Measurements from ENCODE around the gene MAPT.

MAPT gene

DNA sequence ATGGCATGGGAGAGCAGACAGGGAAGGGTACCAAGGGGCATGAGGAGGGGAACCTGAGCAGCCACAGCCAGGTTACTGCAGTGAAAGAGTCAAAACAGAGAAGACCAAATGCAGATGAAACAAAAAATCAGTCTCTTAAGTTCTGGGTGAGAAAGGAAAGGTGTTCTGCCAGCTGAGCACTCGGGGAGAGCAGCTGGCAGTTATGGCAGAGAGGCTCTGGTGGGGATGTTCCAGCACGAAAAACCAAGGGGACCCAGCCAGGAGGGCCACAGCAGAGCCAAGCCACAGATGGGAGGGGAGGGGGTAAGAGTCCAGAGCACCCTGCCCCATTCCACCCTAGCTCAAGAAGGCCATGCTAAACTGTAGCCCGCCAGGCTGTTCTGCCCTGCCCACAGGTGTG, 136.4 kb downstream of the MAPT start:
- no peak for DNase-seq (ENCODE audit: low spot score)

DNA sequence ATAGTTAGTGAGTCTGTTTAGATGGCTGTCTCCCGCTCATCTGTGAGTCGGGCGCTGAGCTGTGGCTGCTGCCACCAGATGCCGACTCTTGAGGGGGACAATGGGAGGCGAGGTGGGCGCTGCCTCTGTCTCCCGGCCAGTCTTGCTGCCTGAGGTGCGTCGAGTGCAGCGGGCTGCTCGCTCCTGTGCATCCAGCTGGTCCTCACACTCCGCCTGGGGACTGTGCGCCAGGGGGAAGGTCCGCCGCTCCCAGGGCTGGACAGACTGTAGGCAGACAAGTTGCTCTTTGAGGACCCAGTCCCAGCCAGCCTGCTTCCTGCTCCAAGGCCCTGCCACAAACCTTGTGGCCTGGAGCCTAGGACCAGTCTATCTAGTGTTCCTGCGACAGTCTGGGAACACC, 137.1 kb downstream of the MAPT start:
- DNase-seq (ENCODE audit: low spot score), result no peak

DNA sequence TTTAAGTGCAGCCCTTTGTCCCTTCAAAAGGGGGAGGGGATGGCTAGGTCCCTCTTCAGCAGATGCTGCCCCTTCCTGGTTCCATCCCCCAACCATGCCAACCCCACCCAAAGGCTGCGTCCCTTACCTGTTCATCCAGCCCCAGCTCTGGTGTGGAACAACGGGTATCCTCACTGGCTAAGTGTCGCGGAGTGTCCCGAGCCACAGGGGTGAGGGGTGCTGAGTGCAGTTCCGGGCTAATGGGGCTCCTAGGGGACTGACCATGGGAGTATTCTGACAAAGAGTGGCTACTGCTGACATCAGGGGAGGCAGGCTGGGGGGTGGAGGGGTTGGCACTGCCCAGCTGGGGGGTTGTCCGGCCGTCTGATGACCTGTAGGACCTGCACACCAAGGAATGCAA, 137.6 kb downstream of the MAPT start:
- DNase-seq (ENCODE audit: low spot score), result no peak

DNA sequence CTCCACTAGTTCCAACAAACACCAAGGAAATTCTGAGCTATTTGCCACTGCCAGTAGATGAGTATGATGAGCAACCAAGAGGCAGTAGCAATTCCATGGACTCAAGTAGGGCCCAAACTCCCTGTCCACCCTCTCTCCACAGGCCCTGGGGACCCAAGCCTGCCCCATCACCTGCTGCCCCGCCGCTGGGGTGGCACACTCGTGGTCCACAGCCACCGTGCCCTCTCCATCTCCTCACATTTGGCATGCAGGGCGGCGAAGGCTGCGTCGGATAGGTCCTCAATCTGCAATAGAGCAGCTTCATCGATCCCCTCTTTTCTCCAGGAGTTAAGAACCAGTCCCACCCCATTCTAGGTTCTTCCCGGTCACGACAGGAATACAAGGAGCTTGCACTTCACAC, 138.6 kb downstream of the MAPT start:
- no peak for DNase-seq (ENCODE audit: low spot score)

DNA sequence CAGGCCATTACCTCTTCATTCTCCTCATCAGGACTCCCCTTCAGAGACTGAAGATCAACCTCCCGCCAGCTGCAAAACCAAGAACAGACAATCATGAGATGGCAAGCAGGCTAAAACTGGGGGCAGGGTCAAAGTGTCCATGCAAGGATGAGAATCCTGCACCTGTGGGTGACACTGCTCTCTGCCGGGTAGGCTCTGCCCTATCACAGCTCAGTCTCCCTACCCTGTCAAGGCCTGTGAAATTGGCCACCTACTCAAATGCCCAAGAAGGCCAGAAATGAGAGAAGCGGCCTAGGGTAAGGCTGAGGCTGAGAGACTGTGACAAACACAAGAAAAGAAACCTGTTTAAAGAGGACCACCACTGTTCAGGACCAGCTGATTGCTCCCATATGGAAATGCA, 139.0 kb downstream of the MAPT start:
- DNase-seq (ENCODE audit: low spot score), result no peak

DNA sequence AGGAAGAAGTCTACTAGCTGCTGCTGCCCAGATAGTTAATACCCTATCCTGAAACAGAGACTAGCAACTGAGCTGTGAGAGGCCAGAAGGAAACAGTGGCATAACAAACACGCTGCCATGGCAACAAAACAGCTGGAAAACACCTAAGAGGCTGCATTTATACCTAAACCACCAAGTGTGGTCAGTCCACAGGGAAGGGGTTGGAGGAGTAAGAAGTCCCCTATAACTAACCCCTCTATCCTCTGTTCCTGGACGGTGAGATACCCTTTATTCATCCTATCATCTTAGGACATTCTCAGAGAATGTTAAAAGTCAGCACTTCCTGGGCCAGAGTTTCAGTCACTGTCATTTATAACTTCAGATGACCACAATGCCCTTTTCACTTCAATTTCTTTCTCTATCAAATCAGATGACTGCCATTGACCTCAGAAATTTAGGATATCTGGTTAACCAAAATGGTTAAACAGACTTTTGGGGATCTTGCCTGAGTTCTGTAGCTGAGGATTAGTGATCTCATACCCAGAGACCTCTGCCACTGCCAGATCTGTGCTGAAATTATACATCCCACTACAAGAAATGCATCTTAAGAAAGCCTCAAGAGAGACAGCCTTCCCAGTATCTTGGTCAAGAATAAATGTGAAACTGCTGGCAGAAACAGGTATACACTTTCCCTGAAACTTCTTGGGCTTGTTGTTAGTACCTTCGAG, 140.9 kb downstream of the MAPT start:
- no peak for DNase-seq (ENCODE audit: low spot score)

DNA sequence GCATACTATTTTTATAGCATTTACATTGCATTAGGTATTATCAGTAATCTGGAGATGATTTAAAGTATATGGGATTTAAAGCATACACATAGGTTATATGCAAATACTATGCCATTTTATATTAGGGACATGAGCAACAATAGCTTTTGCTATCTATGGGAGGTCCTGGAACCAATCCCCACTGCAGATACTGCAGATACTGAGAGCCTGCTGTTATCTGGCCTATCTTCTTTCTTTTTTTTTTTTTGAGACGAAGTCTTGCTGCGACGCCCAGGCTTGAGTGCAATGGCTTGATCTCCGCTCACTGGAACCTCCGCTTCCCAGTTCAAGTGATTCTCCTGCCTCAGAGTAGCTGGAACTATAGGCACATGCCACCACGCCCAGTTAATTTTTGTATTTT, 142.1 kb downstream of the MAPT start:
- no peak for DNase-seq (ENCODE audit: low spot score)

DNA sequence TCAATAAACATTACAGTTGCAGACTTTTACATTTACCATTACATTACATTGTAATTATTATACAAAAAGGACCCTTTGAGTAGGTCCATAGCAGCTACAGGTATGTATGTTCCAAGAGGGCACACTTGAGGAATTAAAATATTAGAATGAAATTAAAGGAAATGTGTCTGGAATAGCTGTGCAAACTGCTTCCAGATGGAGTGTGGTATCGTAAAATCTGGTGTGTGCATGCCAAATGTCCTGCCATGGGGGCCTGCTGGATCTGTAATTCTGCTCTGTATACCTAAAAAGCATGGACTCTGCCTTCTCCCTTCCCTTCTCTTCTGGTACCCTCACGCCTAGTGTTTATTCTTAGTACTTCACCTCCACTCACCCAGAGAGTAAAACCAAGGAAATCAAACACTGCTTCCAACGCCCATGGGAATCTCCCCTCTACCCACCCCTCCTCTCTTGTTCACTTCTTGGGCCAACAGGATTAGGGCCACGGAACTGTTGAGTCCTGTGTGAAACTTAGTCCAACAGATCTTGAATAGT, 143.4 kb downstream of the MAPT start:
- DNase-seq (ENCODE audit: low spot score), result no peak

DNA sequence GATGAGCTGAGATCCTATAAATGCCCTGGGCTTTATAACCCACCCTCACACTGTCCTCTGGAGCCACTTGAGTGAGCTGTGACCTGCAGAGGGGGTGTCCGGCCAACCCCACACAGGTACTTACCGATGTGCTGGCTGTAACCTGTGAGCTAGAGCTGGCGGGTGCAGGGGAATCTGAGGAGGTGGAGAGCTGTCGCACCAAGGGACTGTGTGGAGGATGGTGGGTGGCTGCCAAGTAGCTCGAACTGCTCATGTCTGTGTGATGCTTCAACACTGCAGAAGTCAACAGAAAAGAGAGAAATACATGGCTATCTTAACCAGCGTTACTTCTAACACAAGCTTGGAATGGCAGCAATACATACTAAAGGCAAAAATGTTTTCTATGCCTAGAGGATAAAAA, 144.1 kb downstream of the MAPT start:
- peak; percentile 69 for DNase-seq (ENCODE audit: low spot score)

DNA sequence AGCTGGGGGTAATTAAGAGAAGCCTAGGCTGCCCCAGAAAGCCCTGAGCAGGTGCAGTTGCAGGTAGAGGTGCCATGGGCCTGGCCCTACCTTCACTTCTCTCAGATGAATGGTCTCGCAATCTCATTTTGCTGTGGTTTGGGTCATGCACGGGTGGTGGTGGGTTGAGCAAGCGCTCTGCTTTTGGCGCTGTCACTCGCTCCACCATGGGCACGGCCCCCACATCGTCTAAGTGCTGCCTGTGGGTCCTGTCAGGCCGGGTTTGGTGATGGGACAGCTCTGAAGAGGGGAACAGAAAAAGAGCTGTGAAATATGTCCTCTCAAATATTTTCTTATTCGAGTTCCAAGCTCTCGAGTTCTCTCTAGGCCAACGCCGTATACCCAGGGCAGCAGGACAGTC, 144.6 kb downstream of the MAPT start:
- no peak for DNase-seq (ENCODE audit: low spot score)

DNA sequence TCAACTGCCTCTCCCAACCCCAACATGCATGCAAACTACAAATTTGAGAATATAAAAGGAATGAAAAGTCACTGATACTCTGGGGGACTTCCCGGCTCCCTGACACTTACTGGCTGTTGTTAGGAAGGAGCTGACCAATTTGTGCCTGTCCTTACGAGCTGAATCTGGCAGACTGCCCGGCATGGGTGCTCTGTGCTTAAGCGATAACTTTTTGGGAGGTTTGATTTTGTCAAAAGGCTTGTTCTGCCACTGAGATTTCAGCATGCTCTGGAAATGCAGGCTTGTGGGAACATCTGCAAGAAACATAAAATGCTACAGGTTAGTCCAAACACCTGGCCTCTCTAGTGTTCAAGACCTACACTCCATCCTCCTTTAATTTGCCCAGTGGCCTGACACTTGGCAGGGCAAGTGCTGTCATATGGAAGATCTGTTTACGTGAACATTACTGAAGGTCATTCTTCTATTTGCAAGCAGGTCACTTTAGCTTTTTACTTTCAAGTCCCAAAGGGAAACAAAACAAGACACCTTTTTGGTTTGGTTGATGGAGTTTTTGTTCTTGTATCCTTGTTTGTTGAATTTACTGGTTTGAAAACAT, 145.3 kb downstream of the MAPT start:
- DNase-seq (ENCODE audit: low spot score), result no peak

DNA sequence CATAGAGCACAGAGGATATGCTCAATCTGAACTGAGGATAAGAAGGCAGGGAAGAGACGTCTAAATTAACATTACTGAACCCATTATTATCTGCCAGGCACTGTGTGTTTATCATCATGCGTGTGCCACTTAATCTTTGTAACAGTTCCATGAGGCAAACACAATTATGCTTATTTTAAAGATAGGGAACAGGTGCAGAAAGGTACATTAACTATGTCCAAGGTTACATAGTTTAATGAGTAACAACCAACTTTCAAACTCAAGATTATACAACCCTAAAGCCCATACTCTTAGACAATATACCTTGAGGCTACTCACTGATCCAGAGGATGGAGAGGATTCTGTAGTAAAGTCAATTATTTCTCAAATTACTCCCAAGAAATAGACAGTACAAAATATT, 147.9 kb downstream of the MAPT start:
- no peak for DNase-seq (ENCODE audit: low spot score)

DNA sequence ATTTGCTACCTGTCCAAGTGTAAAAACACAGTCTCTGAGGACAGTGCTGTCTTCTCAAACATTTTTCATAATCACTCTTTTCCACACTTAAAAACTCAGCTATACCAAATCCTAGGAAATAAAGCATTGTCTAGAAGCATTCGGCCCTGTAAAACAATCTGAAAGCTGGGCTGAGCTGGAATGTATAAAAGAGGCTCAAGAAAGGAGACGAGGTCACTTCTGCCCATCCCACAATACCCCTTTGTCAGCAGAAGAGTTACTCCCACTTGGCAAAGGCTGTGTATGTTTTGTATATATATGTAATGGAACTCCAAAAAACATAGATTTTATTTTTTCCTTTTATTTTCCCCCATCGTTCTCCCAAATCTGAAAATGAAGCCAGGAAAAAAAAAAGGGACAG, 148.6 kb downstream of the MAPT start:
- DNase-seq (ENCODE audit: low spot score), result no peak

DNA sequence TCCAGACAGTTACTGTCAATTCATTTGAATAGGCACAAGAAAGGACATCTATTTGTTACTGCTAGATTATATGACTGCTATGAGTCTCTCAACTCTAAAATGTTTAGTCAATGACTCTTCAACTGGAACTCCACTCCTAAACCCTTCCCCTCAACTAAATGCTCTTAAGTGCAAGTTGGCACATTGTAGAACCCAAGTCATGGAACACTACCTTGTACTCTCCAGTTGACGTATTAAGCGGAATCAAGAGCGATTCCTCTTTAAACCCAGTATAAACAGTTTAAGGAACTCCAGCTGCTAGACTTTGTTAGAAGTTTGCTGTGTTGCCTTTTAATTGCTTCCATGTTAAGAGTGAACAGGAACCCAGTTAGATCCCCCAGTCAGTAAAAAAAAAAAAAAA, 149.3 kb downstream of the MAPT start:
- DNase-seq (ENCODE audit: low spot score), result no peak

DNA sequence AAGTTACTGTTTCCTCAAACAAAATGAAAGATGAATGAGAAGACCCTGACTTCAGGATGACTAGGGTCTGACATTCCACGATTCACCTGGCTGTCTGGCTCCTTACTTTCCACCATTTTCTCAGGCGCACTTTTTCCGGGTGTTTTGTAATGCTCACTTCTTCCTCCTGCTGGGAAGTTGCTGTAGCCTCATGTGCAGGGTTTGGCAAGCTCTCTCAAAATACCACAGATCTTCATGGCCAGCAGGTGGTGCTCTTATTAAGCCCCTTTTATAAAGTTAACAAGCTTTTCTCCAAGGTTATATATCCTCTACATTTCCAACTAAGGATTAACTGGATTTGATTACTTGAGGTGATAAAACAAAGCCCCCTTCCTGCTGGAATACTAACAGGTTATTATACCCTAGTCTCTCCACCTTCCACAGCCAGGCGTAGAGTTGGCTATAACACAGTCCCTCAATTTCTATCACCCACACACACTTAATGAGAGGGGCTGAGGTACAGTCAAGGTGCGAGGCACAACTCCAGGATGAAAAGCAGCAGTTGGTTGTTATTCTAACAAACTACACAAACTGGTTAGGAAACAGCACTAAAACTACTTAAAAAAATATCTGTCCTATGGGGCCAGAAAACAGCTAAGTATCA, 150.1 kb downstream of the MAPT start:
- DNase-seq (ENCODE audit: low spot score), result peak; percentile 92

DNA sequence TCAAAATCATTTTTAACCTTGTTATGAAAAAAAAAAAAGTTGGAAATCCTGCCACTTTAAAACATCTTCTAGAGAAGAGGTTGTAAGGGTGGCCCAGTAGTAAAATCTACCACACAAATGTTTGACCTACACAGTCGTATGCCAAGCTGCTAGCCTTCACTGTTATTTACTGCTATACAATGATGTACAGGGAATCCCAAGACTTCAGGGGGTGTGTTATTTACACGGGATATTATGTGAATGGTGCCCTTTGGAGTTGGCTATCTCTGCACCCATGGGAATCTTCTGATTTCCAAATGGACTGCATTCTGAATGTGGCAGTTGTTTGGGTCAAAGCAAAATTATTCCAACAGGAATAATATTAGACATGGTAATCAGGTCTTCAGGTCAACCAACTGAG, 150.6 kb downstream of the MAPT start:
- DNase-seq (ENCODE audit: low spot score), result no peak

DNA sequence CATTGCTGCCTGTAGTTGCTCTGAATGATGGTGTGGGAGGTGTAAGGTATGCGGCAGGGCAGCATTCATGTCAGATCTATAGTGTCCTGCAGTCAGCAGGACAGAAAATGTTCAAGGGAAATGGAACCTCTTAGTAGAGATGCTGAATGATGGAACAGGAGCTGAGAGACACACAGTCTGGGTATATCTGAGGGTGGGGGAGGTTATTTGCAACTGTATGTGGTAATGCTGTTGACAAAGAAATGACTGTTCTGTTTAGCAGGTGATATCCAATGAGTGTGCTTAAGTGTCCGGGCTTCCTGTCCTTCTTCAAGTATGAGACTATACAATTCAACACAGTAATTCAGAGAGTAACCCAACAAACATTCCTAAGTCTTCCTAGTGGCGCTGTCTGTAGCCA, 151.3 kb downstream of the MAPT start:
- DNase-seq (ENCODE audit: low spot score), result no peak

DNA sequence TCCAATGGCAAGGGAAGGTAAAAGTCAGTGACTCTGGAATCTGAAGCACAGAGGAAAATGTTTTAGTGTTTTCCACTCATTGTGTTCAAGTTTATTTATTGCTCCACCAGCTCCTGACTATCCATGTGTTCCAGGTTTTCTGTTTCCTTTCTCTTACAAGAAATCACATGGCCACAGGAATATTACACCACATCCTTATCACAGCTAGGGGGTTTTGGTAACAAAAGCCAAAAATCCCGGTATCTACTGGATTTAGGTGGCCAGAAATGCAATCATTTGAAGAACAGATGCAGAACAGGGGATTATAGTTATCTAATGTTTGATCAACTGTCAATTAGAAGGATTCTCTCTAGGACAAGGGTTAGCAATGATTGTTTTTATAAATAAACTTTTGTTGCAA, 152.6 kb downstream of the MAPT start:
- no peak for DNase-seq (ENCODE audit: low spot score)

DNA sequence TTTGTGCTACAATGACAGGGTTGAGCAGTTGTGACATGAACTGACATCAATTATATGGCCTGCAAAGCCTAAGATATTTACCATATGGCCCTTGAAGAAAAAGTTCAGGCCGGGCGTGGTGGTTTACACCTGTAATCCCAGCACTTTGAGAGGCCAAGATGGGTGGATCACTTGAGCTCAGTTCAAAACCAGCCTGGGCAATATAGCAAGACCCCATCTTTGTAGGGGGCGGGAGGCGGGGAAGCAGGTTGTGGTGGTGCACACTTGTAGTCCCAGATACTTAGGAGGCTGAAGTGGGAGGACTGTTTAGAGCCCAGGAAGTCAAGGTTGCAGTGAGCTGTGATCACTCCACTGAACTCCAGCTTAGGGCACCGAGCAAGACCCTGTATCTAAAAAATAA, 153.0 kb downstream of the MAPT start:
- no peak for DNase-seq (ENCODE audit: low spot score)

DNA sequence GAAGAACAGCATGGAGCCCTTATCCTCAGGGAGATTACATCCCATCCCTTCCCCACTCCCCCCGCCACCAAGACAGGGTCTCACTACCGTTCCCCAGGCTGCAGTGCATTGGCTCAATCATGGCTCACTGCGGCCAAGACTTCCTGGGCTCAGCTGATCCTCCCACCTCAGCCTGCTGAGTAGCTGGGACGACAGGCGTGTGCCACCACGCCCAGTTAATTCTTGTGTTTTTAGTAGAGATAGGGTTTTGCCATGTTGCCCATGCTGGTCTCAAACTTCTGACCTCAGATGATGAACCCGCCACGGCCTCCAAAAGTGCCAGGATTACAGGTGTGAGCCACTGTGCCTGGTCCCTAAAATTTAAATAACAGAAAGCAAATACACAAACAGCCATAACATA, 153.5 kb downstream of the MAPT start:
- DNase-seq (ENCODE audit: low spot score), result no peak

DNA sequence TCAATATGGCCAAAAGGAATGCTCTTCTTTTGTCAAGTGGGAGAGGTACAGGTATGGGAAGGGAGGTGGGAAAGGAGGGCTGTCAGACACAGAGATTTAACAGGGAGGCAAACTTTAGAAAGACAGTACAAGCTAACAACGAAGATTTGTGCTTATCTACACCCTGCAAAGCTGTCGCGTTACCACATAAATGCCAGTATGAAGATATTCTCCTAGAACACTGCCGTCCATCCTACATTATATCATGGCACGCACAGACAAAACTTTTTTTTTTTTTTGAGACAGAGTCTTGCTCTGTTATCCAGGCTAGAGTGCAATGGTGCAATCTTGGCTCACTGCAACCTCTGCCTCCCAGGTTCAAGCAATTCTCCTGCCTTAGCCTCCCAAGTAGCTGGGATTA, 155.3 kb downstream of the MAPT start:
- DNase-seq (ENCODE audit: low spot score), result no peak

DNA sequence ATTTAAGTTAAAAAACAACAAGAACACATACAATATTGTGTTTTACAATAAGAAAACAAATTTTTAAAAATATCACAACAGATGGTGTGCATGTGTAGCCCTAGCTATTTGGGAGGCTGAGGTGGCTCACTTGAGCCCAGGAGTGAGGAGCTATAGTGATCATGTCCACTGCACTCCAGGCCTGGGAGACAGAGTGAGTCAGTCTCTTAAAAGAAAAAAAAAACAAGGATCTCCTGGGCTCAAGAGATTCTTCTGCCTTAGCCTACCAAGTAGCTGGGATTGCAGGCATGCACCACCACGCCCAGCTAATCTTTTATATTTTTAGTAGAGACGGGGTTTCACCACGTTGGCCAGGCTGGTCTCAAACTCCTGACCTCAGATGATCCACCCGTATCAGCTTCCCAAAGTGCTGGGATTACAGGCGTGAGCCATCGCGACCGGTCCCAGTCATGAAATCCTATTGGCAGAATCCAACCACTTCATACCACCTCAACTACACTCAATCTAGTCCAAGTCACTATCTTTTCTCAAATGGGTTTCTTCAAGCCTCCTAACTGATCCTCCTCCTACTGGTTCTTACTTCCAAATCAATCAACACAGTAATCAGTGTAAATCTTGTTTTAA, 159.7 kb downstream of the MAPT start:
- no peak for DNase-seq (ENCODE audit: low spot score)

DNA sequence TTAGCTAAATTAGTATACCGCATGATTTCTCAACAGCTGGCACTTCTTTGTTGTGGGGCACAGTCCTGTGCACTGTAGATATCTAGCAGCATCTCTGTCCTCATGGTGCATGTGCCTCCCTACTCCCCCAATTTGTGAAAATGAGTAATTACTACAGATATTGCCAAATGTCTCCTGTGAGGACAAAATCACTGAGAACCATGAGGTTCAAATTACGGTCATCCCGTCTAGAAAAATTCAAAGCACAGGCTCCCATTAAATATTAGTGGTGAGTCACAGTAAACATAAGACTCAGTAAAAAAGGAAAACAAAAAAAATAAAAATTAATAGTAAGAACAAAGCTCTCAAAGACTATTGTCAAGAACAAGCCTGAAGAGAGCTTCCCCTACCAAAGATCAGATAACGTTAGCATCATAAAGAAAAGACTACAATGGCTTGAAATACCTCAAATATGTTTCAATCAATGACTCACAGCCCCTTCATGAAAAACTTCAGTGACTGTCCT, 162.5 kb downstream of the MAPT start:
- DNase-seq (ENCODE audit: low spot score), result peak; percentile 30
